ENCODE measurements around the gene DNAJC6.

DNA sequence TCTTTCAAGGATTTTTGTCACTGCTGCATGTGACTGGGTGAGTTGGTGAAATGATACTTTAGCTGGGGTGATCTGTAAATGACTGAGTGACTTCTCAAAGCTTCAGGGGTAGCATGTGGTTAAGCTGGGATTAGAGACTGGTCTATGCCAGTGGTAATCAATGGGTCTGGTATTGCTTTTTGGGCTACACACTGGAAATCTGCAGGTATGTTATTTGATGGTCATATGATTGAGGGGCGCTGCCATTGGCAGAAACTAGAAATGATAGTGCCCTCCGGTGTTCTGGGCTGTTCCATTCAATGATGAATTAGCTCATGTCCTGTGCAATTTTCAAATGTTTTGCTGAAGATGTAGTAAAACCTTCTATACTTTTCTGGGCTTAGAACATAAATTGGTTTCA, 39.7 kb upstream of the DNAJC6 start:
- TF ChIP-seq, protein P1, sequence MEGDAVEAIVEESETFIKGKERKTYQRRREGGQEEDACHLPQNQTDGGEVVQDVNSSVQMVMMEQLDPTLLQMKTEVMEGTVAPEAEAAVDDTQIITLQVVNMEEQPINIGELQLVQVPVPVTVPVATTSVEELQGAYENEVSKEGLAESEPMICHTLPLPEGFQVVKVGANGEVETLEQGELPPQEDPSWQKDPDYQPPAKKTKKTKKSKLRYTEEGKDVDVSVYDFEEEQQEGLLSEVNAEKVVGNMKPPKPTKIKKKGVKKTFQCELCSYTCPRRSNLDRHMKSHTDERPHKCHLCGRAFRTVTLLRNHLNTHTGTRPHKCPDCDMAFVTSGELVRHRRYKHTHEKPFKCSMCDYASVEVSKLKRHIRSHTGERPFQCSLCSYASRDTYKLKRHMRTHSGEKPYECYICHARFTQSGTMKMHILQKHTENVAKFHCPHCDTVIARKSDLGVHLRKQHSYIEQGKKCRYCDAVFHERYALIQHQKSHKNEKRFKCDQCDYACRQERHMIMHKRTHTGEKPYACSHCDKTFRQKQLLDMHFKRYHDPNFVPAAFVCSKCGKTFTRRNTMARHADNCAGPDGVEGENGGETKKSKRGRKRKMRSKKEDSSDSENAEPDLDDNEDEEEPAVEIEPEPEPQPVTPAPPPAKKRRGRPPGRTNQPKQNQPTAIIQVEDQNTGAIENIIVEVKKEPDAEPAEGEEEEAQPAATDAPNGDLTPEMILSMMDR (conservative IDR thresholded peaks at IDR 0.05; ENCODE audit: low read length), result peak; percentile 42
- no peak for TF ChIP-seq EZH2phosphoT487 (IDR thresholded peaks at IDR 0.05; ENCODE audit: borderline replicate concordance)
